Fibroblast of skin of left quadriceps (primary cell): ENCODE measurements around the gene HOXC10.

Experiments used
- DNase-seq, 2 experiments: peaks; one replicate each; pipeline ENCODE4 v3.0.0-alpha.2; 2013; ENCODE audit warnings: low read depth in 2 of 2

Gene HOXC10

DNA sequence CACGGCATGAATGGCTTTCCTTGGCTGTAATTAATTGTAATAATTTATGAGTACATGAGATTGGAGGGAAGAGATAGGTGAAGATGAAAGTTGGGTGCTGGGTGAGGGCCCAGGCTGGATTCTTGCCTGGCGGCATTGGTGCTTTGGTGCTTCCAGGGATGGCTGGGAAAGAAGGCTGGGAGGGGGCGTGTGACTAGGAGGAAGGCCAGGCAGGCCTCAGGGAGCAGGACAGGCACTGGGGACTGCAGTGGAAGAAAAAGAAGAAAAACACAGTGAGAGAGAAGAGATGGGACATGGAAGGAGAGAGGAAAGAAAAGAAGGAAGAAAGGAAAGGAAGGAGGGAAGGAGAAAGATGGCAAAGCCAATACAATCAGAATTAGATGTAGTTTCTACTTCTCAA lies 18.7 kb downstream of the HOXC10 start:
- DNase-seq, result no peak

DNA sequence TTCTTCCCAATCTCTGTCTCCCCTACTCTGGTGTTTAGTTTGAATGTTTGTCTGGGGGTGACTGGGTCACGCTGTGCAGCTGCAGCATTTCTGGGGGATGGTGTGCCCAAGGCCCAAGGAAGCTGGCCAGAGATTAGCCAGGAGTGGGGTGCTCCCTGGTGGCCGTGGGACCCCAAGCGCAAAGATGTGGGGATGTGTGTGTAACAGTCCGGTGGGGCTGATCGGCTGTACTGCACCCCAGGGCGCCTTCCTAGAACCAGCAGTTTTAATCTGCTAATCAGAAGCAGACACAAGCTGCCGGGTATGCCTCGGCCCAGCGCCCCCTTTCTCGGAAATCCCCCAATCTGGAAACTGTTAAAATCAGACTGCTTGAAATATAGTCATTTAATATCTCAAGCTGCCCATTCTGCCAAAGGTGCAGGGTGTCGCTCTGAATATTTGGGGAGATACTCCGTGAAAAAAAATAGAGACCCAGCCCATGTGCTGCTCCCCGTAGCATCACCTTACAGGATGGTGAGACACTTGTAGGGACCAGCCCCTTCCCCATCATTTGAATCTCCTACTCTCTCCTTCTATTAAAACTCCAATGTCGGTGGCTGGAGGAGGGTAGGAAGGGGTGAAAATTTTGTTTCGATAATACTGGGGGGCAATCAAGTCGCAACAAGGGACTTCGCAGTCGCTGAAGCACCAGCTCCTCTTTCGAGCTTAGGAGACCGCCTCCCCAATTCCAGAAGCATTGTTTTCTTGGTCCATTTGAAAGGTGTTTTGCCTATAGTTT lies 19.3 kb downstream of the HOXC10 start:
- no peak for DNase-seq

GRCh38 chr12:54004841-54005530 lies 20.0 kb downstream of the HOXC10 start:
- no peak for DNase-seq

GRCh38 chr12:54005531-54005852 lies 20.5 kb downstream of the HOXC10 start:
- DNase-seq, result no peak

- DNase-seq, result peak; percentile 84
Observed at GRCh38 chr12:54005853-54006558, 21.1 kb downstream of the HOXC10 start.

- DNase-seq, result no peak
Observed at GRCh38 chr12:54006559-54007220, 21.7 kb downstream of the HOXC10 start.

- DNase-seq, result no peak
Observed at GRCh38 chr12:54007538-54008259, 22.8 kb downstream of the HOXC10 start.

DNA sequence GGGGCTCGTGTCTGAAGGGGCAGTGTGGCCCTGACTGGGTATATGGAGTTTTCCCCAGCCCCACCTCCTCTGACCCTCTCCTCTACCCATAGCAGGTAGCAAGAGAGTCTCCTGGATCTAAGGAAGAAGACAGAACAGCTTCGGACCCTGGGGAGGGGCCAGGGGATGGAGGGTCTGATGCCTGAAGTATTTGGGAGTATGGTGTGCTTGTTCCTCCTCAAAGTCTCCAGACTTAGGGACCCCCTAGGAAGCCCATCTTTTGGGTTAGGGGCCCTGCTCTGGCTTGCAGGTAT lies 23.3 kb downstream of the HOXC10 start:
- no peak for DNase-seq

- no peak for DNase-seq
Observed at GRCh38 chr12:54009171-54010052, 24.5 kb downstream of the HOXC10 start.

DNA sequence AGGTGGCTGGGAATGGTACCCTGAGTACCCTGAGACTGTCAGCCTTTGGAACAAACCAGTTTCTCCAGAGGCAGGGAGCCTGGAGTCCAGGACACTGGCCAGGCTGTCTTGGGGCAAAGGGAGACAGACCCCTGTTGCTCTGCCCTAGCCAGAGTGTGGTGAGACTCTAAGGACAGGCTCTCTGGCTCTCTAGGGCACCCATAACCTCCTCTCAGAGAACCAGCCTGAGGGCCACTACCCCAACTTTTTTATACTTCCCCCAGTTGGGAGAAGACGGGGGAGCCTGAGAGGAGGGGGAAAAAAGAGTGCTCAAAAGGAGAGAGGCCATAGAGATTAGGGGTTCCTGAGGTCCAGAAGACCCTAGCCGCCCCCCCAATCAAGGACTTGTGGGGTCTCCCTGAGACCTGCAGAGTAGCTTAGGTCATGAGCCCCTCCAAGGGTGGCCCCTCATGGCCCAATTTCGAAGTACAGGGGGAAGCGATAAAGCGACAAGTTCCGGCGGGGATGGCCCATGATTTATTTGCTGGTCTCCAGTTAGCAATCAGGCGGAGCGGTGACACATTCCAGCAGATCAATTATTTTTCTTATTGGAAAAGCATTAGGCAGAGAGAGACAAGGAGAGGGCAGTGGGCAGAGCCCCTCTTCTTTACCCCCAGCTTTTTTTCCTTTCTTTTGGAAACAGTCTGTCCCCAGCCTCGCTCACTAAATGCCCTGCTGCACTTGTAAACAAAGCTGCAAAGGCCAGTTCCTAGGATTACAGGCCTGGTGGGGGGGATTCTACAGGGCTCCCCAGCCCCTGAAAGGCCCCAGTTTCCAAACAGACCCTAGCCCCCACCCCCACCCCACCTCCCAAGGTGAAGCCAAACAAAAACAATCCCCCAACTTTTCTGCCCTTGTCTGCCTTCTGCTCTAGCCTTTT lies 25.4 kb downstream of the HOXC10 start:
- no peak for DNase-seq

DNA sequence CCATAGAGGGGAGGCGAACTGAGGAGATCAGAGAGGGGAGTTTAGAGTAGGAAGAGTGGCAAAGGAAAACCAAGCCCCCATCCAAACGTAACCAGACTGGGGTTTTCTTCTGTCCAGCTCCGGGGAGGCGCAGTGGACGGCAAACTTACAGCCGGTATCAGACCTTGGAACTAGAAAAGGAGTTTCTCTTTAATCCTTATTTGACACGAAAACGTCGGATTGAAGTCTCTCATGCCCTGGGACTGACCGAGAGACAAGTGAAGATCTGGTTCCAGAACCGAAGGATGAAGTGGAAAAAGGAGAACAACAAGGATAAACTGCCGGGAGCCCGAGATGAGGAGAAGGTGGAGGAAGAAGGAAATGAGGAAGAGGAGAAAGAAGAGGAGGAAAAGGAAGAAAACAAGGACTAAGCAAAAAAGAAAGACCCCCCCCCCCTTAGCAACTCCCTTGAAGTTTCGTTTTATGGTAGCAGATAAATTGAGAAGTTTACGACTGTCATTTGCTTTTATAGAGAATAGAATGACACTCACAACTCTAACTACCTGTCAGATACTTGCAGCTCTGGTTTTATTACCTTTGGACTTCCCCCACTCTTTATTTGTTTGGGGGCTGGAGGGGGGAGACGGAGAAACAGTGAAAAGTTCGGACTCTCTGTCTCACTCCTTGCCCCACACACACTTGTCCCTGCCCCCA lies 26.2 kb downstream of the HOXC10 start:
- no peak for DNase-seq

DNA sequence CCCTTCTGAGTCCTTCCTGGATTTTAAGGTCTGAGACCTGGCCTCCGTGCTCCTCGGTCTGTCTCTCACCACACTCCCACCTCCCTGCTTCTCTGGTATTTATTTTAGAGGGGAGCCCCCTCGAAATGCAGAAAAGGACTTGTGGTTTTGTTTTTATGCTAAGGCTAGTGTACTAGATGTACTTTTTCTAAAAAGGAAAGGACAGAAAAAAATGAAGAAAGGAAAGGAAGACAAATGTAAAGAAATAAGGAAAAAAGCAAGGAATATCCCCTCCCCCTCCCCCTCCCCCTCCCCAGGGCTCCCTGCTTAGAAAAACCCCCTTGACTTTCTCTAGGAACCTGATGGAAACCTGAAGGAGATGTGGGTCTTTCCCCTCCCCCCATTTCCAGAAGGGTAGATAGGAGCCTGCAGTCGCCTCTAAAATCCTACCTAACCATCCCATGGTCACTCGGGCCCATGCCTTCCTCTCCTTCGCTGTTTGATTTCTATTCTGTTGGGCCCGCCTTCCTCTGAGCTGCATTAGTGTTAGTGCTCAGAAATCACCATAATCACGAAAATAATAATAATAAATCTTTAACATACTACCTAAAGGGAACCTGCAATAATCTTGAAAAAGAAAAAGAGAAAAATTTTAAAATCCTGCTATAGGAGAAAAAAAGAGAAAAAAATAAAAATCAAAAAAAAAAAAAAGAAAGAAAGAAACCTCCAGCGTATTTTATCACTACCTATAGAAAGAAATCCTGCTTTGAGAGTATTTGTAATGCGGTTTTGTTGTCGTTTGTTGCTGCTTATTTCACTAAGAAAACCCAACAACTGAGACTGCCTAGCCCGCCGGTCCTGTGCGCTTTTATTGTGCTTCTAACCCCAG lies 27.0 kb downstream of the HOXC10 start:
- DNase-seq, result no peak

GRCh38 chr12:54012631-54013409 lies 27.9 kb downstream of the HOXC10 start:
- DNase-seq, result no peak

DNA sequence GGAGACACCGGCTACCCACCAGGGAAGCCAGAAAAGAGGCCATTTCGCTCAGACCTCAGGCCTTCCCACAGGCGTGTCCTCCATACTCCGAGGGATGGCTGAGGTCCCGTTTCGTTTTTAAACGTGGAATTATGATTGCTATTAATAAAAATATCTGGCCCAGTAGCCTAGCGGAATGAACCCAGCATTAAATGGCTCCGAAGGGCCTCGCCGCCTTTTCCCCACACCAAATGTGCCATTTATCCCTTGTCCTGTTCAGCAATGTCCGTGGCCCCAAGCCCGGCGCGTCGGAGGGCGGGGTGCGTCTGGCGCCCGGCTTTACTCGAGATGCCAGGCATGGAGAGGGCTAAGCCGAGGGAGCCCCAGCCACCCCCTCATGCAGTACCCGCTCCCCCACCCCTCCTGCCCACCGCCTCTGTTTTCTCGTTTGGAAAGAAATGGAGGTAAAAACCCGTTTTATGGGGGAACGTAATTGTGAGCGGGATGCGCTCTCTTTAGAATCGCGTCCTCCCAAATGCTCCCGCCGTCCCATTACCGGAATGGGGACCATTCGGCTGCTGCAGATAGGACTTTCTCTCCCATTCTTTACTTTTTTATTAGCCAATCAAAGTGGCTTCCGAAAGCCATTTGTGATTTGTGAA lies 29.6 kb downstream of the HOXC10 start:
- DNase-seq, result no peak

- no peak for DNase-seq
Observed at GRCh38 chr12:54015018-54015931, 30.3 kb downstream of the HOXC10 start.

DNA sequence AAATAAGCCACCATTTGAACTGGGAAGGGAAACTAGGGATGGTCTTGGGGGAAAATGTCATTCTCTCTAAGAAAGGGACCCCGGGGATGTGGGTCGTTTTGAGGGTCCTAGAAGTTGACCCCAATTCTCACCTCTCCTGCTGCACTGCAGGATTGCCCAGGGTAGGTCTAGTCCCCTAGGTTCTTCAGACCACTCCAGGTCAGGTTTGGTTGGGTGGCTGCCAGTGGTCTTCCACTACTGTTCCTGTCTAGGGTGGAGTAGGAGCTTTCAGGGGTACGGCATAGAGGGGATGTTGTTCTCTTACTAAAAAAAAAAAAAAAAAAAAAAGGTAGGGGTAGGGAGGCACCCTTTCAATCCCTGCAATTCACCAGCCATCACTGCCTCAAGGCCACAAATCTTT lies 31.1 kb downstream of the HOXC10 start:
- no peak for DNase-seq
